Esophagus muscularis mucosa (tissue), 4 donors: ENCODE results near the gene KIRREL2. TPM values are rescaled to one million over a fixed set of nuclear protein-coding genes. Genes with fewer than 3 reads are reported as not detected.

Experiments
- DNase-seq: peaks from one replicate; pipeline ENCODE4 v3.0.0-alpha.2; 2017; ENCODE audit errors: extremely low spot score
- H3K27ac ChIP-seq, 4 donors: fragments of 200-600 bp; sonication (generic); replicated peaks in 1 of 4; 1 replicate in 3 of 4; 2 replicates in 1 of 4; pipeline ENCODE4 v1.5.1; 2016 to 2019; ENCODE audit warnings: mild to moderate bottlenecking in 1 of 4
- H3K27me3 ChIP-seq, 4 donors: fragments of 200-600 bp; sonication (generic); one replicate each; pipeline versions ENCODE4 v1.5.1 to v1.6.0; 2016 to 2019
- H3K36me3 ChIP-seq, 4 donors: fragments of 200-600 bp; sonication (generic); one replicate each; pipeline ENCODE4 v1.5.1; 2016 to 2019
- H3K4me1 ChIP-seq, 4 donors: fragments of 200-600 bp; sonication (generic); one replicate each; pipeline ENCODE4 v1.5.1; 2016 to 2019
- H3K4me3 ChIP-seq, 4 donors: fragments of 200-600 bp; sonication (generic); 1 replicate in 2 of 4; 2 replicates in 2 of 4; pipeline ENCODE4 v1.5.1; 2016 to 2019; ENCODE audit warnings: mild to moderate bottlenecking in 4 of 4, moderate library complexity in 1 of 4
- H3K9me3 ChIP-seq, 4 donors: fragments of 200-600 bp; sonication (generic); 1 replicate in 3 of 4; 2 replicates in 1 of 4; pipeline ENCODE4 v1.5.1; 2016 to 2019
- CTCF ChIP-seq, 3 experiments: fragments of 200-600 bp in 2 of 3; fragments of 450-650 bp in 1 of 3; sonication (generic) in 2 of 3; IDR thresholded peaks; one replicate each; pipeline ENCODE4 v1.5.1; 2017 to 2019; ENCODE audit warnings: antibody characterized with exemption in 3 of 3, mild to moderate bottlenecking in 2 of 3, moderate library complexity in 1 of 3
- EP300 ChIP-seq: sonication (generic); formaldehyde crosslinking; IDR thresholded peaks from one replicate; pipeline ENCODE4 v1.6.1; 2017; ENCODE audit warnings: antibody characterized with exemption
- POLR2A ChIP-seq: fragments of 450-650 bp; IDR thresholded peaks from one replicate; pipeline ENCODE4 v1.6.1; 2017; ENCODE audit warnings: antibody characterized with exemption, moderate library complexity, mild to moderate bottlenecking, low read depth
- POLR2AphosphoS5 ChIP-seq, 2 donors: sonication (generic); formaldehyde crosslinking; IDR thresholded peaks; one replicate each; pipeline ENCODE4 v1.6.1; 2017; ENCODE audit warnings: antibody characterized with exemption in 2 of 2
- WGBS: methylation state at CpG from one replicate; pipeline ENCODE4 v1.1.5; 2018; 5-methylcytosine and 5-hydroxymethylcytosine counted together
- intact Hi-C: fragments of 100-400 bp; cut with DNase I; formaldehyde crosslinking; loops from one replicate; pipeline ENCODE4 v1.15.1; 2023
- total RNA-seq, 4 donors: library from RNA; depleted of rRNA; stranded (reverse); fragments of >200 nt; gene quantifications; one replicate each; pipeline versions ENCODE4 v1.1.0 to v1.2.1, GENCODE V29; 2016

Gene KIRREL2
- total RNA-seq, 4 donors from 2014 or later = not detected

GRCh38 chr19:35879770-35880317 is 23.1 kb downstream of the KIRREL2 start:
- Histone ChIP-seq H3K27ac (no peak overlapping the region), H3K4me1 (peaks cover 0 to 9% (median 5%) of the 10 kb centered on the region in 4 donors), H3K4me3 (no peak overlapping the region), H3K27me3 (peaks cover 0 to 32% (median 0%) of the 10 kb centered on the region in 4 donors), H3K9me3 (no peaks in the 10 kb centered on the region), H3K36me3 (no peaks in the 10 kb centered on the region)
- no peak for DNase-seq
- WGBS = 4% methylated on average over 23 of the region's 28 CpGs
- TF ChIP-seq POLR2A (no peak), EP300 (no peak), CTCF (IDR thresholded peaks at IDR 0.05) (no peak), POLR2AphosphoS5 (IDR thresholded peaks at IDR 0.05) (peak; percentile 23 to 66)
- intact Hi-C loops = loop anchor here (10.0 kb wide), 1 partner anchor 105 kb away; the partner anchor contains the start of gene ARHGAP33

GRCh38 chr19:35882114-35882832 is 25.6 kb downstream of the KIRREL2 start:
- no peak for DNase-seq
- TF ChIP-seq EP300 (no peak), POLR2A (no peak), POLR2AphosphoS5 (IDR thresholded peaks at IDR 0.05) (peak in 1 of 2 donors; percentile 23), CTCF (IDR thresholded peaks at IDR 0.05) (peak; percentile 60 to 68 (median 66))
- 30% methylated on average over 8 of the region's 8 CpGs for WGBS
- intact Hi-C loops = loop anchor here (1.0 to 10.0 kb wide), 2 partner anchors 49 to 107 kb away; partner anchors contain the start of gene ARHGAP33
- Histone ChIP-seq H3K27ac (no peak overlapping the region), H3K4me1 (peaks cover 0 to 9% (median 5%) of the 10 kb centered on the region in 4 donors), H3K36me3 (peaks cover 0 to 9% (median 1%) of the 10 kb centered on the region in 4 donors), H3K4me3 (no peak overlapping the region), H3K9me3 (no peaks in the 10 kb centered on the region), H3K27me3 (peaks cover 0 to 32% (median 0%) of the 10 kb centered on the region in 4 donors)

GRCh38 chr19:35883882-35884281 is 27.2 kb downstream of the KIRREL2 start:
- H3K36me3 ChIP-seq = peaks cover 11 to 25% (median 15%) of the 10 kb centered on the region in 4 donors
- intact Hi-C loops = loop anchor here (10.0 kb wide), 1 partner anchor 109 kb away; the partner anchor contains the start of gene ARHGAP33
- DNase-seq = no peak
- 66% methylated on average over 2 of the region's 2 CpGs for WGBS
- peaks cover 0 to 9% (median 5%) of the 10 kb centered on the region in 4 donors for H3K4me1 ChIP-seq
- no peak for TF ChIP-seq EP300
- TF ChIP-seq POLR2AphosphoS5 (IDR thresholded peaks at IDR 0.05) = no peak
- H3K27me3 ChIP-seq = peaks cover 0 to 18% (median 0%) of the 10 kb centered on the region in 4 donors
- no peak overlapping the region for H3K27ac ChIP-seq
- no peak overlapping the region for H3K4me3 ChIP-seq
- H3K9me3 ChIP-seq = no peaks in the 10 kb centered on the region

- no peak for DNase-seq
- Histone ChIP-seq H3K27ac (no peak overlapping the region), H3K4me1 (no peaks in the 10 kb centered on the region), H3K4me3 (no peak overlapping the region), H3K27me3 (peaks cover 0 to 6% (median 0%) of the 10 kb centered on the region in 4 donors), H3K9me3 (no peaks in the 10 kb centered on the region), H3K36me3 (peaks cover 23 to 39% (median 29%) of the 10 kb centered on the region in 4 donors)
- no peak for TF ChIP-seq POLR2A
- TF ChIP-seq POLR2AphosphoS5 (IDR thresholded peaks at IDR 0.05) = peak in 1 of 2 donors; percentile 17
- intact Hi-C loops = loop anchor here (10.0 kb wide), 1 partner anchor 110 kb away; the partner anchor contains the start of gene ARHGAP33
- 91% methylated on average over 6 of the region's 6 CpGs for WGBS
These were observed 28.6 kb downstream of the KIRREL2 start for GRCh38 chr19:35885225-35885738.

- Histone ChIP-seq H3K4me3 (no peak overlapping the region), H3K36me3 (peaks cover 29 to 45% (median 35%) of the 10 kb centered on the region in 4 donors), H3K27me3 (no peaks in the 10 kb centered on the region), H3K9me3 (no peaks in the 10 kb centered on the region), H3K4me1 (no peaks in the 10 kb centered on the region), H3K27ac (no peak overlapping the region)
- no peak for DNase-seq
- intact Hi-C loops = loop anchor here (10.0 kb wide), 1 partner anchor 111 kb away; the partner anchor contains the start of gene ARHGAP33
- 93% methylated on average over 8 of the region's 8 CpGs for WGBS
- TF ChIP-seq POLR2A = no peak
- no peak for TF ChIP-seq CTCF (IDR thresholded peaks at IDR 0.05)
- TF ChIP-seq POLR2AphosphoS5 (IDR thresholded peaks at IDR 0.05) = no peak
- TF ChIP-seq EP300 = no peak
These were observed 29.2 kb downstream of the KIRREL2 start for GRCh38 chr19:35885904-35886303.
